Measurements from ENCODE around the gene PEX11G. TPM values are rescaled to one million over a fixed set of nuclear protein-coding genes. Genes with fewer than 3 reads are reported as not detected.

PEX11G gene
- total and polyA plus RNA-seq, 2 of the 8 experiments (the other 6 are each of a cell fraction or from before 2014, with no cell fraction given), result 2.1 to 4.3 TPM

DNA sequence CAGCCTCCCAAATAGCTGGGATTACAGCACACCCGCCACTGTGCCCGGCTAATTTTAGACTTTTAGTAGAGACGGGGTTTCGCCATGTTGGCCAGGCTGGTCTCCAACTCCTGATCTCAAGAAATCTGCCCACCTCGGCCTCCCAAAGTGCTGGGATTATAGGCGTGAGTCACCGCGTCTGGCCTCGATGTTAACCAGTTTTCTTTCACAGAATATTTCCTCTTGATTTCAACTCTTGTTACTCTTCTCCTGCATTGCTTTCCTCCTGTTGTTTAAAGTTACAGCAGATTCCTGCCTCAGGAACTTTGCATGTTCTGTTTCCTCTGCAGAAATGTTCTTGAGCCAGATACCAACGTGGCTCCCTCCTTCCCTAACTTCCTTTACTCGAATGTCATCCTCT lies 3.7 kb upstream of the PEX11G start:
- H3K23ac ChIP-seq (ENCODE audit: insufficient read length), result no peak overlapping the region
- no peak overlapping the region for H3K18ac ChIP-seq (ENCODE audit: extremely low read depth, low read length)
- WGBS, 2 experiments (ENCODE audit: extremely low coverage in 1 of 2, insufficient coverage in 1 of 2, insufficient read length in 1 of 2, insufficient replicate concordance in 2 of 2, low coverage in 1 of 2, low lambda C conversion rate in 2 of 2, missing lambda C conversion rate in 1 of 2), result 84% methylated on average over 11 of the region's 11 CpGs; no CpG with 5 or more reads in 1 of the 2 experiments
- no peak overlapping the region for H4K8ac ChIP-seq (ENCODE audit: extremely low read depth, insufficient read depth, low read length)
- H3K36me3 ChIP-seq (ENCODE audit: control insufficient read depth in 2 of 4, insufficient read depth in 4 of 4, low read length in 3 of 4), result no peaks in the 10 kb centered on the region
- H3K4ac ChIP-seq (replicated peaks; ENCODE audit: insufficient read length, low read depth, low read length), result no peak overlapping the region
- no peak overlapping the region for H3K14ac ChIP-seq (ENCODE audit: insufficient read length)
- no peak for TF ChIP-seq PHF8 (conservative IDR thresholded peaks at IDR 0.05; ENCODE audit: low read depth, low read length)
- H2BK120ac ChIP-seq (replicated peaks; ENCODE audit: low read depth, low read length), result no peak overlapping the region
- no peak overlapping the region for H2AFZ ChIP-seq (ENCODE audit: low read length)
- H2BK15ac ChIP-seq (ENCODE audit: low read length), result no peak overlapping the region
- H4K20me1 ChIP-seq (replicated peaks in 1 of 2; ENCODE audit: control insufficient read depth in 1 of 2, insufficient read depth in 2 of 2, low read length in 2 of 2), result no peaks in the 10 kb centered on the region
- no peak overlapping the region for H3K4me2 ChIP-seq (ENCODE audit: insufficient read depth in 1 of 2, low read depth in 2 of 2, low read length in 2 of 2)
- H2AK5ac ChIP-seq (ENCODE audit: low read depth, low read length), result no peak overlapping the region
- no peaks in the 10 kb centered on the region for H3K9me3 ChIP-seq (ENCODE audit: insufficient read depth in 2 of 2, low read depth in 1 of 2, low read length in 1 of 2)
- H3K79me1 ChIP-seq (ENCODE audit: low read depth, low read length), result no peaks in the 10 kb centered on the region
- 0 out of 2 replicates have a peak, but pooled peaks cover 2% of the 10 kb centered on the region for H3K23me2 ChIP-seq (ENCODE audit: low read depth, low read length)
- FAIRE-seq, result no peak
- no peak overlapping the region for H3K56ac ChIP-seq (replicated peaks; ENCODE audit: insufficient read length, low read depth, low read length)
- H2BK20ac ChIP-seq (ENCODE audit: low read length), result no peak overlapping the region
- H3K27ac ChIP-seq (ENCODE audit: low read depth, low read length), result no peak overlapping the region
- ChIA-PET POLR2A (ENCODE audit: partially characterized antibody) (interaction anchor here (0.6 to 2.0 kb wide), 2 partner anchors 8 to 11 kb away, joined by 4 to 5 read pairs; no protein-coding TSS in a partner anchor), CTCF (ENCODE audit: partially characterized antibody) (interaction anchor here (0.7 kb wide), 1 partner anchor 12 kb away, joined by 3 read pairs; no protein-coding TSS in a partner anchor)
- H3K79me2 ChIP-seq (ENCODE audit: control insufficient read depth in 1 of 2, insufficient read depth in 2 of 2, low read length in 2 of 2), result no peaks in the 10 kb centered on the region
- no peak overlapping the region for H2BK5ac ChIP-seq (ENCODE audit: low read depth, low read length)
- H3K9ac ChIP-seq (replicated peaks in 1 of 4; ENCODE audit: extremely low read depth in 1 of 4, low read depth in 3 of 4, low read length in 3 of 4), result no peak overlapping the region
- H2BK12ac ChIP-seq (ENCODE audit: low read depth, low read length), result no peak overlapping the region
- peaks cover 0 to 3% (median 0%) of the 10 kb centered on the region in 4 experiments; a peak in 1 of 7 replicates for H3K27me3 ChIP-seq (replicated peaks in 1 of 4; ENCODE audit: control insufficient read depth in 3 of 4, extremely low read depth in 1 of 4, insufficient read depth in 3 of 4, low read length in 3 of 4)
- no peak overlapping the region for H4K91ac ChIP-seq (replicated peaks; ENCODE audit: insufficient read length, low read length)
- DNase-seq (ENCODE audit: low read depth in 1 of 2, low spot score in 2 of 2), result no peak
- H3K4me1 ChIP-seq (replicated peaks in 1 of 4; ENCODE audit: control insufficient read depth in 3 of 4, insufficient read depth in 4 of 4, low read length in 3 of 4), result peaks cover 3 to 5% (median 4%) of the 10 kb centered on the region in 4 experiments; a peak in 6 of 7 replicates
- H4K5ac ChIP-seq (ENCODE audit: insufficient read length, low read depth, low read length), result no peak overlapping the region
- no peak overlapping the region for H3K4me3 ChIP-seq (ENCODE audit: extremely low read depth in 1 of 4, insufficient read depth in 2 of 4, low read depth in 3 of 4, low read length in 4 of 4)
